Stimulated activated CD4-positive, alpha-beta T cell treated with anti-CD3 and anti-CD28 coated beads, Interleukin-1b, Interleukin-23, amount 100 ng/mL, for 24 hours (primary cell): ENCODE data around the gene DCHS2.
"Not testable (repeated sequence)": the region's sequence is repeated elsewhere in the genome, so short reads cannot be mapped to it uniquely, and the experiment has no call there.

Experiments used
- DNase-seq, 4 experiments: peaks; one replicate each; pipeline ENCODE4 v3.0.0-alpha.2; 2020; ENCODE audit warnings: low read depth in 4 of 4, low spot score in 1 of 4

Gene DCHS2

DNA sequence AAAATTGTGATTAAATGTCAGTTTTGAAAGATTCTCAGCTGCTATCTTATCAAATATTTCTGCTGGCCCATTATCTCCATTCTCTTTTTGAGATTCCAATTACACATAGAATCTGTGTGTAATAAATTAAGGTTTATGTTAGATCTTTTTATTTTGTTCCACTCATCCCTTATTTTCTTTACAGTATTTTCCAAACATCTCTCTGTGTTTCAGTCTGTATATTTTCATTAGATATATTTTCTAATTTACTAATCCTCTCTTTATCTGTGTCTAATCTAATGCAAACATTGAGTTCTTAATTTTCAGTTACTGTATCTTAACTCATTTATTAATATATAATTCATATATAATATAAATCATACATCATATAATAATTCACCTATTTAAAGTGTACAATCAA is 268.7 kb downstream of the DCHS2 start:
- no peak for DNase-seq

DNA sequence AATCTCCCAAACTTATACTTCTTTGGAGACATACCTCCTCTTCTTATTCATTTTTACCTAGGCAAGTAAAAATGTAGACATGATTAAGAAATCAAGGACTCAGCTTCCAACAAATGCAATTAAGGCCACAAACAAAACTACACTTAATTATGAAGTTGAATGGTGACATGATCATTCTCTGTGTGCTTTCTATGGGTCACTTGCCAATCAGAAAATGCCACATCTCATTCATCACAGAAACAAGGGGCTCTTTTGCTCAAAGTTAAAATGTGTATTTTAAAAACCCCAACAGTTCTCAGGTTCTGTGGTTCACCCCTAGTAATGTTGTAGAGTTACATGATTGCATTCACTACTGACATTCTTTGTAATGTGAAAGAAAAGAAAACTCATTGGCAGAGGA is 273.5 kb downstream of the DCHS2 start:
- no peak for DNase-seq

DNA sequence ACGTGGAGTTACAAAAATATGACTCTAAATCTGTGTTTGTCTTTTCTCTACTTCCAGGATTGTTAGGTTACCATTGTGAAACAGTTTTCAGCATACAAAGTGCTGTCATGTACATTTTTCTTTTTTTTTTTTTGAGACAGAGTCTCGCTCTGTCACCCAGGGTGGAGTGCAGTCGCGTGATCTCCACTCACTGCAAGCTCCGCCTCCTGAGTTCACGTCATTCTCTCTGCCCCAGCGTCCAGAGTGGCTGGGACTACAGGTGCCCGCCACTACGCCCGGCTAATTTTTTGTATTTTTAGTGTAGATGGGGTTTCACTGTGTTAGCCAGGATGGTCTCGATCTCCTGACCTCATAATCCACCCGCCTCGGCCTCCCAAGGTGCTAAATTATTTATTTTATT is 274.2 kb downstream of the DCHS2 start:
- DNase-seq: not testable (repeated sequence)

DNA sequence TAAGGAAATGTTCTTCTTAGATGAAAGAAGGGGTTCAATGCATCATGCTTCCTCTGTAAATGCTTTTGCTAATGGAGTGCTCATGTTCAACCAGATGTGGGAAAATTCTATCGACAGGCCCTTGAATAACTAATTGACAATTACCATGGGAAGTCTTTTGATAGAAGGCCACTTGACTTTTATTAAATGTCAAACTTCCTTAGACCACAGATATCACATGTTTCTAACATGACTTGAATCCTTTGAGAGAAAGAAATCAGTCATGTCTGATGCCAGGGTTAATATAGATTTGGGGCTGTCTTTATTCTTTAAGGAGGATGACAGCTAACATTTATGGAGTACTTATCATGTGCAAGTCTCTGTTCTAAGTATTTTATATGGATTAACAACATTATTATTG is 280.1 kb downstream of the DCHS2 start:
- DNase-seq: no peak

DNA sequence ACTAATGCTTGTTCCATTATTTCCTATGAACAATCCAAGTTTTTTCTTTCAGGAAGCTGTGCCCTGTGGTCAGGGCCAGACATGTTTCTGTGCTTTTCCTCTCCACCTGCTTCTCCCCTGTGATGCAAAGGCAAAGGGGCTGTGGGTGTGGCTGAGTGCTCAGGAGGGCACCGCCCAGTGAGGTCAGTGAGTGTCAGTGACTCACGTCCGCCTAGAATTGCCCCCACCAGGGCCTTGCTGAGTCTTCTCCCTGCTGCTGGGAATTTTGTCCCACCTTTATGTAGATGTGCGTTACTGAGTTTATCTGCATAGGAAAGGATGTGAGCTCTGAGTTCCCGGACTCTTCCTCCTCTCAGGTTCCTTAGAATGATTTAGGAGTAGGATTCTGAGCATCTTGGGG is 283.2 kb downstream of the DCHS2 start:
- DNase-seq: no peak

DNA sequence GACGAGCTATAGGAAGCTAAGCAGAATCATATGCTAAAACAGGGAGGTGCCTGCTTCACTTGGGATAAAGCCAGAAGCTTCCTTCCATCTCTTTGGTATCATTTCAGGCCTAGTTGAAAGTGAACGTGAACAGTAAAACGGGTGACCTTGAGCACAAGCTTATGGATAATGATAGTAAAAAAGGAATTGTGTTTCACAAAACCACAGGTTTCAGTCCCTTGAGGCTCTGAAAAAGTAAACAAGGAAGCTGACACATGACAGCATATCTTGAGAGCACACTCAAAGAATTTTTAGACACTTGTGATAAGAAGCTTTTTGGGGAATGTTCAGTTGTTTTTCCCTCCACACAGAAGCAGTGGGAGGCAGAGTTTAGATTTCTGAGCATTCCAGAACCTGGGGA is 286.1 kb downstream of the DCHS2 start:
- DNase-seq: no peak

DNA sequence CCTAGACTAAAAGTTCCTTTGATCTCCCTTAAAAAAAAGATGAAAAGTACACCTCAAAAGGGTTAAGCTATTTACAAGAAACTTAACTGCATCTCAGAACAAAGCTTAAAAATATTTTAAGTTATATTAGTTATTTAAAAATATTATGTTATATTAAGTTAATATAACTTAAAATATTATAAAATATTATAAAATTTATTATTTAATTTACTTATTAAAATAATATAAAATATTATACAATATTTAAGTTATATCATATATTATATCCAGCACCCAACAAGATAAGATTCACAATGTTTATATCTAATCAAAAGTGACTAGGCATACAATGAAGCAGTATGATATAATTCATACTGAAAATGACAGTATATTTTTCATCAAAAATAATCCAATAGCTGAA is 296.9 kb downstream of the DCHS2 start:
- DNase-seq: no peak

DNA sequence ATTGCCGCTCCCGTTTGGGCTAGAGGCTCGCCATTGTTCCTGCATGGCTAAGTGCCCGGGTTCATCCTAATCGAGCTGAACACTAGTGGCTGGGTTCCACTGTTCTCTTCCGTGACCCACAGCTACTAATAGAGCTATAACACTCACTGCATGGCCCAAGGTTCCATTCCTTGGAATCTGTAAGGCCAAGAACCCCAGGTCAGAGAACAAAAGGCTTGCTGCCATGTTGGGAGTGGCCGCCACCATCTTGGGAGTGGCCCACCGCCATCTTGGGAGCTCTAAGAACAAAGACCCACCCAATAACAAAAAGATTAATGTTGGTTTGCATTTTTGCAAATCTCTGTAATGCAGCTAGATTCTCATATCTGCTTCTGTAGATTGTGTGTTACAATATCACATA is 299.0 kb downstream of the DCHS2 start:
- DNase-seq: no peak

DNA sequence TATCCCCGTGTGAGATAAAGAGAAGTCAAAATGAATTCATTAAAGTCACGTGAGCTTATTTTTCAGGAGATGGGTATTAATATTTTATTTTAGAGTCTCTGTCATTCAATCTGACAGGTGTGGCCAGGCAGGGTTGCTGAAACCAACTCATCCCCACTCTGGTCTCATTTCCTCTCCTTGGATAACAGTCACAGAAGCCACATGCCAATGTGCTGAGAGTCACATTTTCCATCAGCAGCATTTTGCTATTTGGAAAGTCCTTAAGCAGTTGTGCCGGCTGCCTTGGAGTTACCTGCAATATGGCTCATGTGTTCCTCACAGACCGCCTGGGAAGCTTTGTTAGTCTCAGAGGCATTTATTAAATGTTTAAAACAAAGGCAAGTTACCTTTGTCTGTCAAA is 302.3 kb downstream of the DCHS2 start:
- no peak for DNase-seq

DNA sequence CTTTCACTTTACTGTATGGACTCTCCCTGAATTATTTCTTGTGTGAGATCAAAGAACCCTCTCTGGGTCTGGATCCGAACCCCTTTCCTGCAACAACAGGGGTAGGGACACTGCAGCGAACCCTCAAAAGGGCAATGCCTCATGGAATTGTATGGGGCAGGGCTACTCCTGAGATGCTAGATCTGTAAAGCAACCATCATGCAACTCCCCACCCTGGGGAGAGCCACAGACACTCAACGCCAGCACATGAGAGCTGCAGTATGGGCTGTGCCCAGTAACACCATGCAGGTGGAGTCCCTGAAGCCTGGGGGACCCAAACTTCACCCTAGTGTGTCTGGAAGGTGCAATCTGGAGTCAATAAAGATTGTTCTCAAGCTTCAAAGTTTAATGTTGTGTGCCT is 304.7 kb downstream of the DCHS2 start:
- DNase-seq: no peak

DNA sequence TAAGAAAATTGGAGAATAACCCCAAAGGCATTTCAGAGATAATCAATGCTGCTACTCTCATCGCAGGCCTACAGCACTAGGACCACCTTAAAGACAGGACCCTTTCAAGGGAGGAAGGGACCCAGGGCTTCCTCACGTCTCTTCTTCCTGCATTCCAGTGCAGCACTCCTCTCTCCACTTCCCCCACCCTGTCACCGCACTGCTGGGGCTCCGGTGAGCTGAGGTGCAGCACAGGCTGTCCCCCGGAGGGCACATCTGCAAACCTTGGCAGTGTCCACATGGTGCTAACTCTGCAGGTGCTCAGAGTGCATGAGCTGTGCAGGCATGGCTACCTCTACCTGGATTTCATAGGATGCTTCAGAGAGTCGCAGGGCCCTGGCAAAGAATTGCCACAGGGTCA is 305.6 kb downstream of the DCHS2 start:
- DNase-seq: no peak

DNA sequence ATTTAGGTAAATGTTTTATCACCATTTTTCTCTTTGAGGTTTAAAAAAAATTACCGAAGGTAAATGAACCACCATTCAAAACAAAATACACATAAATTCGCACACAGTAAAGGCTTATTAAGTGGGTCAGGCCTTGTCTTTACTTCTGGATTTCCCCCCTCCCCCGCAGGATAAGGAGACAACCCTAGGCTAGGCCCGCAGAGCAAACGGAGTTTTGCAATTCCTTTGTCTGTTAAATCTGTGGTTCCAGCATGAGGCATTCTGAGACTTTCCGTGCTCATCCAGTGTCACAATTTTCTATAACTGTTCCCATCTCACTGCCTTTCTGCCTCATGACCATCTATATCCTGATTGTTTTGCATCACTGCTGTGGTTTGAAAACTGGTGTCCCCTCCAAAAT is 307.4 kb downstream of the DCHS2 start:
- no peak for DNase-seq

DNA sequence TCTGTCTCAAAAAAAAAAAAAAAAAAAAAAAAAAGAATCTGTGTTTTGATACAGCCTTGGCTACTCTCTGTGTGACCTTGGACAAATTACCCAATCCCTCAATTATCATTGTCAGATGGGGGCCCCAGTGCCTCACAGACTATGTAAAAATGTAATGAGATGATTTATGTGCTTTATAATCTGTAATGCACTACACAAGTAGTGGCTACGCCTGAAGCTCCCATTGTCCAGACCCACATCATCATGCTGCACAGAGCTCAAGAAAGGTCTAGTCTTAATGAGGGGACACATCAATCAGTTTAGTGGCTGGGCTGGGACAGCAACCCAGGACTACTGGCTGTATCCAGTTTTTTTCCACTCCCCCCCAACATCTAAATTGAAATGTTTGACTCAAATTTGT is 308.3 kb downstream of the DCHS2 start:
- no peak for DNase-seq
